Measurements from ENCODE around the gene NXPH2. TPM values are rescaled to one million over a fixed set of nuclear protein-coding genes. Genes with fewer than 3 reads are reported as not detected.
A peak's percentile ranks its signal among the peaks of the same experiment; 100 is the strongest.

The NXPH2 gene
- polyA plus RNA-seq, 1 of the 3 experiments (the other 2 are of a cell fraction), result not detected

DNA sequence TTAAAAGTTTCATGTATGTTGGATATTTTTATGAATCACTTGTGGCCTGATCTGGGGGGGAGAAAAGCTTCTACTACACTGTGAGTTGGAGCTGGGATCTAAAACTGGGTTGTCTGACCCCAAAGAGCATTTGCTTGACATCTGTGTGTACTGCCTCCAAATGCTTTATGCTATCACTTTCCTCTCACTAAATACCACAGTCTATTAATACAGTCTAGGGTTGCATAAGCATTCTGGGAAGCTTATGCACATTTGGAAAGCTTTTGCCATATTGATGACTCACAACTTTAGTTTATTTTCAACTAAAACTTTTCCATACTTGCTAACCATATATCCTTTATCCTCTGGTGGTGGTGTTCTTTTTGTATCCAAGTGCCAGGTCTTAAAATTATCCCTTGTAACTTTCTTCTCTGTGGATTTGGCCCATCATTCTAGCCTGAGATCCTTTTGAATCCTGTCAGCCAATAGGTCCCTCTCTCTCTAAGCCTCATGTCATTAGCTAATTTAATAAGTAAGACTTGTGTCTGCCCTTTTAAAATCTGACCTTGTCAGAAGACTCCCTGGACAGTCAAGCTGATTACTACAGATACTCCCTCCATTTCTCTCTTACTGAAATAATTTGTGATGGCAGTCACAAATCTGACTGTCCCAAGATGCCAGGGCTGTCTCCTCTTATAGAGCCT, 72.7 kb downstream of the NXPH2 start:
- no peaks in the 10 kb centered on the region for H3K9me3 ChIP-seq
- CTCF ChIA-PET, result interaction anchor here (1.1 kb wide), 1 partner anchor 79 kb away, joined by 3 read pairs; no protein-coding TSS in a partner anchor
- H2AFZ ChIP-seq (ENCODE audit: low read depth), result no peak overlapping the region

DNA sequence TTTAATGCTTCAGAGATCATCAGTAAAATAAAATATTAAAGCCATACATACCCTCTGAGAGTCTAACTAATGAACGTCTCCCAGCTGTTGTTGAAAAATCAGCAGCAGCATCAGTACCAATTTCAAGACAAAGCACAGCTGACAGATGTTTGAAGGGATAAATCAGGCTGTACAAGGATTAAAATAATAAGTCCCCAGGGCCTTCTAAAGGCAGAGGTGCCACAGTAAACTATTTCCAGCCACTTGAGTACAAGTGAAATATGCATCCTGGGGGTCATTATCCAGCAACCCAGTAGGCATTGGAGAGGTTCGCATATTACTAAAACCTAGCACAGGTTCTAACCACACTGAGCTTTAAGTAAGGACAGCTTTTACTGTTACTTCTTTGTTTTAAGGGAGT, 76.9 kb downstream of the NXPH2 start:
- H3K79me2 ChIP-seq (ENCODE audit: insufficient read depth), result no peaks in the 10 kb centered on the region
- no peaks in the 10 kb centered on the region for H3F3A ChIP-seq (replicated peaks; ENCODE audit: insufficient read depth)
- 89% methylated on average over 2 of the region's 2 CpGs for WGBS (ENCODE audit: low lambda C conversion rate)
- peaks cover 0 to 4% of the 10 kb centered on the region in 2 experiments; a peak in 2 of 4 replicates for H3K4me1 ChIP-seq (ENCODE audit: control insufficient read depth in 1 of 2, insufficient read depth in 2 of 2, low read depth in 1 of 2, low read length in 1 of 2)
- POLR2A ChIA-PET, result no interaction called here
- no peak overlapping the region for H3K9ac ChIP-seq
- TF ChIP-seq TEAD4 (IDR thresholded peaks at IDR 0.05; ENCODE audit: borderline replicate concordance, insufficient read depth), result no peak
- TF ChIP-seq, protein P1, sequence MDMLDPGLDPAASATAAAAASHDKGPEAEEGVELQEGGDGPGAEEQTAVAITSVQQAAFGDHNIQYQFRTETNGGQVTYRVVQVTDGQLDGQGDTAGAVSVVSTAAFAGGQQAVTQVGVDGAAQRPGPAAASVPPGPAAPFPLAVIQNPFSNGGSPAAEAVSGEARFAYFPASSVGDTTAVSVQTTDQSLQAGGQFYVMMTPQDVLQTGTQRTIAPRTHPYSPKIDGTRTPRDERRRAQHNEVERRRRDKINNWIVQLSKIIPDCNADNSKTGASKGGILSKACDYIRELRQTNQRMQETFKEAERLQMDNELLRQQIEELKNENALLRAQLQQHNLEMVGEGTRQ (IDR thresholded peaks at IDR 0.05; ENCODE audit: borderline replicate concordance, low read depth, low read length), result no peak
- TF ChIP-seq NRF1 (IDR thresholded peaks at IDR 0.05; ENCODE audit: low read depth, low read length), result no peak
- no peak for TF ChIP-seq RXRA (IDR thresholded peaks at IDR 0.05; ENCODE audit: borderline replicate concordance, low read depth)
- no peak for TF ChIP-seq CTCF (IDR thresholded peaks at IDR 0.05)
- TF ChIP-seq RFX5 (IDR thresholded peaks at IDR 0.05; ENCODE audit: low read length), result no peak
- no peak for TF ChIP-seq ZBTB33 (IDR thresholded peaks at IDR 0.05; ENCODE audit: borderline replicate concordance, low read depth)
- TF ChIP-seq USF1 (IDR thresholded peaks at IDR 0.05; ENCODE audit: borderline replicate concordance, low read depth), result no peak
- no peak for TF ChIP-seq NFIC (IDR thresholded peaks at IDR 0.05; ENCODE audit: borderline replicate concordance)
- no peak overlapping the region for H2AFZ ChIP-seq (ENCODE audit: low read depth)
- no peak overlapping the region for H3K4me3 ChIP-seq (ENCODE audit: low read depth in 2 of 2, low read length in 1 of 2)
- no peaks in the 10 kb centered on the region for H3K9me3 ChIP-seq
- DNase-seq, result no peak
- no peaks in the 10 kb centered on the region for H3K36me3 ChIP-seq (replicated peaks in 1 of 2; ENCODE audit: control insufficient read depth in 1 of 2, insufficient read depth in 2 of 2, low read length in 1 of 2)
- no peaks in the 10 kb centered on the region for H4K20me1 ChIP-seq (ENCODE audit: insufficient read depth)
- CTCF ChIA-PET, result interaction anchor here (1.5 kb wide), 1 partner anchor 18 kb away, joined by 3 read pairs; no protein-coding TSS in a partner anchor
- no peaks in the 10 kb centered on the region for H3K9me2 ChIP-seq
- H3K4me2 ChIP-seq, result no peak overlapping the region
- no peaks in the 10 kb centered on the region for H3K27me3 ChIP-seq (ENCODE audit: insufficient read depth)
- no peak overlapping the region for H3K27ac ChIP-seq (ENCODE audit: low read depth in 2 of 2, low read length in 1 of 2)

More for the DNA sequence above, 72.7 kb downstream of the NXPH2 start:
- Histone ChIP-seq H3K27ac (ENCODE audit: low read depth in 2 of 2, low read length in 1 of 2) (peak overlapping the region; percentile 23 to 76; a peak in 3 of 4 replicates), H3K27me3 (ENCODE audit: insufficient read depth) (no peaks in the 10 kb centered on the region), H3K4me3 (ENCODE audit: low read depth in 2 of 2, low read length in 1 of 2) (no peak overlapping the region), H3F3A (replicated peaks; ENCODE audit: insufficient read depth) (no peaks in the 10 kb centered on the region), H3K4me1 (ENCODE audit: control insufficient read depth in 1 of 2, insufficient read depth in 2 of 2, low read depth in 1 of 2, low read length in 1 of 2) (peaks cover 0 to 7% of the 10 kb centered on the region in 2 experiments; a peak in 2 of 4 replicates), H4K20me1 (ENCODE audit: insufficient read depth) (no peaks in the 10 kb centered on the region), H3K9ac (no peak overlapping the region), H3K9me2 (no peaks in the 10 kb centered on the region), H3K4me2 (no peak overlapping the region), H3K36me3 (replicated peaks in 1 of 2; ENCODE audit: control insufficient read depth in 1 of 2, insufficient read depth in 2 of 2, low read length in 1 of 2) (no peaks in the 10 kb centered on the region), H3K79me2 (ENCODE audit: insufficient read depth) (no peaks in the 10 kb centered on the region)
- TF ChIP-seq FOSL2 (IDR thresholded peaks at IDR 0.05; ENCODE audit: borderline replicate concordance, low read depth), result peak; percentile 30; the same call in 1 of the 2 replicates
- peak; percentile 27; the same call in 1 of the 2 replicates for TF ChIP-seq NFIC (IDR thresholded peaks at IDR 0.05; ENCODE audit: borderline replicate concordance)
- peak; percentile 31 for TF ChIP-seq JUND (IDR thresholded peaks at IDR 0.05)
- TF ChIP-seq CTCF (IDR thresholded peaks at IDR 0.05), result no peak
- peak; percentile 38 for TF ChIP-seq TCF12 (IDR thresholded peaks at IDR 0.05)
- no peak for TF ChIP-seq RAD21 (IDR thresholded peaks at IDR 0.05; ENCODE audit: low read length)
- POLR2A ChIA-PET, result no interaction called here
- DNase-seq, result no peak
